ENCODE measurements around the gene DEF6. TPM values are rescaled to one million over a fixed set of nuclear protein-coding genes. Genes with fewer than 3 reads are reported as not detected.
A peak's percentile ranks its signal among the peaks of the same experiment; 100 is the strongest.

Gene DEF6
- total and polyA plus RNA-seq, 2 of the 8 experiments (the other 6 are each of a cell fraction or from before 2014, with no cell fraction given), result 3.3 to 4.1 TPM

GRCh38 chr6:35296931-35297600 is 552 bp upstream of the DEF6 start:
- H3K14ac ChIP-seq (ENCODE audit: insufficient read length), result no peak overlapping the region
- no peak for FAIRE-seq
- H3K4ac ChIP-seq (replicated peaks; ENCODE audit: insufficient read length, low read depth, low read length), result no peak overlapping the region
- H3K18ac ChIP-seq (ENCODE audit: extremely low read depth, low read length), result peak overlapping the region; percentile 51; the same call in 1 of the 2 replicates
- no peak overlapping the region for H3K27ac ChIP-seq (ENCODE audit: low read depth, low read length)
- 89% methylated on average over 6 of the region's 6 CpGs; no CpG with 5 or more reads in 1 of the 2 experiments for WGBS, 2 experiments (ENCODE audit: extremely low coverage in 1 of 2, insufficient coverage in 1 of 2, insufficient read length in 1 of 2, insufficient replicate concordance in 2 of 2, low coverage in 1 of 2, low lambda C conversion rate in 2 of 2, missing lambda C conversion rate in 1 of 2)
- H3K27me3 ChIP-seq (replicated peaks in 1 of 4; ENCODE audit: control insufficient read depth in 3 of 4, extremely low read depth in 1 of 4, insufficient read depth in 3 of 4, low read length in 3 of 4), result no peaks in the 10 kb centered on the region
- no peaks in the 10 kb centered on the region; the same call in 1 of the 2 replicates for H3K23me2 ChIP-seq (ENCODE audit: low read depth, low read length)
- peak overlapping the region; percentile 62; the same call in 1 of the 2 replicates for H2BK15ac ChIP-seq (ENCODE audit: low read length)
- H3K4me1 ChIP-seq (replicated peaks in 1 of 4; ENCODE audit: control insufficient read depth in 3 of 4, insufficient read depth in 4 of 4, low read length in 3 of 4), result peaks cover 0 to 10% (median 7%) of the 10 kb centered on the region in 4 experiments; a peak in 6 of 7 replicates
- CTCF ChIA-PET (ENCODE audit: partially characterized antibody), result interaction anchor here (0.7 to 20.6 kb wide), 26 partner anchors 8 to 416 kb away, joined by 3 to 358 read pairs (median 5); partner anchors contain the start of genes FANCE, PPARD and RPL10A
- H2BK20ac ChIP-seq (ENCODE audit: low read length), result no peak overlapping the region
- H3K4me2 ChIP-seq (ENCODE audit: insufficient read depth in 1 of 2, low read depth in 2 of 2, low read length in 2 of 2), result no peak overlapping the region
- H3K23ac ChIP-seq (ENCODE audit: insufficient read length), result no peak overlapping the region
- H4K20me1 ChIP-seq (replicated peaks in 1 of 2; ENCODE audit: control insufficient read depth in 1 of 2, insufficient read depth in 2 of 2, low read length in 2 of 2), result no peaks in the 10 kb centered on the region
- H2AK5ac ChIP-seq (ENCODE audit: low read depth, low read length), result peak overlapping the region; percentile 57
- POLR2A ChIA-PET (ENCODE audit: partially characterized antibody), result interaction anchor here (0.6 to 6.5 kb wide), 9 partner anchors 10 to 176 kb away, joined by 3 to 40 read pairs (median 5); partner anchors contain the start of genes PPARD, RPL10A and ZNF76
- no peak for TF ChIP-seq HDAC6 (IDR thresholded peaks at IDR 0.05; ENCODE audit: low read depth, low read length)
- no peak for TF ChIP-seq GABPA (IDR thresholded peaks at IDR 0.05; ENCODE audit: borderline replicate concordance, insufficient read depth, low read length)
- TF ChIP-seq EGR1 (IDR thresholded peaks at IDR 0.05; ENCODE audit: borderline replicate concordance, low read depth, low read length), result no peak
- H3K36me3 ChIP-seq (ENCODE audit: control insufficient read depth in 2 of 4, insufficient read depth in 4 of 4, low read length in 3 of 4), result peaks cover 0 to 2% (median 2%) of the 10 kb centered on the region in 4 experiments; a peak in 3 of 8 replicates
- H4K5ac ChIP-seq (ENCODE audit: insufficient read length, low read depth, low read length), result no peak overlapping the region
- no peak overlapping the region for H3K9ac ChIP-seq (replicated peaks in 1 of 4; ENCODE audit: extremely low read depth in 1 of 4, low read depth in 3 of 4, low read length in 3 of 4)
- no peaks in the 10 kb centered on the region; the same call in 1 of the 2 replicates for H3K79me1 ChIP-seq (ENCODE audit: low read depth, low read length)
- no peak overlapping the region for H3K56ac ChIP-seq (replicated peaks; ENCODE audit: insufficient read length, low read depth, low read length)
- peak overlapping the region; percentile 75; the same call in 1 of the 2 replicates for H4K8ac ChIP-seq (ENCODE audit: extremely low read depth, insufficient read depth, low read length)
- H2BK5ac ChIP-seq (ENCODE audit: low read depth, low read length), result no peak overlapping the region
- no peaks in the 10 kb centered on the region for H3K79me2 ChIP-seq (ENCODE audit: control insufficient read depth in 1 of 2, insufficient read depth in 2 of 2, low read length in 2 of 2)
- H2AFZ ChIP-seq (ENCODE audit: low read length), result no peak overlapping the region; the same call in 1 of the 2 replicates
- H3K4me3 ChIP-seq (ENCODE audit: extremely low read depth in 1 of 4, insufficient read depth in 2 of 4, low read depth in 3 of 4, low read length in 4 of 4), result no peak overlapping the region
- DNase-seq (ENCODE audit: low read depth in 1 of 2, low spot score in 2 of 2), result no peak
- no peak overlapping the region for H2BK120ac ChIP-seq (replicated peaks; ENCODE audit: low read depth, low read length)
- peak overlapping the region; percentile 70; the same call in 1 of the 2 replicates for H2BK12ac ChIP-seq (ENCODE audit: low read depth, low read length)
- no peaks in the 10 kb centered on the region for H3K9me3 ChIP-seq (ENCODE audit: insufficient read depth in 2 of 2, low read depth in 1 of 2, low read length in 1 of 2)
- H4K91ac ChIP-seq (replicated peaks; ENCODE audit: insufficient read length, low read length), result peak overlapping the region; percentile 18
